Tibial nerve (tissue), 4 donors: ENCODE results near the gene GABPB1. TPM values are rescaled to one million over a fixed set of nuclear protein-coding genes. Genes with fewer than 3 reads are reported as not detected.

Experiments
- DNase-seq, 2 donors: peaks; one replicate each; pipeline ENCODE4 v3.0.0-alpha.2; 2019; ENCODE audit warnings: low spot score in 2 of 2
- H3K27ac ChIP-seq, 4 donors: fragments of 200-600 bp; sonication (generic) in 3 of 4; one replicate each; pipeline ENCODE4 v1.5.1; 2017 to 2019; ENCODE audit warnings: mild to moderate bottlenecking in 1 of 4
- H3K27me3 ChIP-seq, 2 donors: fragments of 200-600 bp; sonication (generic) in 1 of 2; one replicate each; pipeline versions ENCODE4 v1.5.1 to v1.6.0; 2017 to 2019
- H3K36me3 ChIP-seq, 3 donors: fragments of 200-600 bp; sonication (generic); one replicate each; pipeline ENCODE4 v1.5.1; 2018 to 2019
- H3K4me1 ChIP-seq, 4 donors: fragments of 200-600 bp; sonication (generic) in 3 of 4; one replicate each; pipeline ENCODE4 v1.5.1; 2017 to 2019
- H3K4me3 ChIP-seq, 4 donors: fragments of 200-600 bp; sonication (generic) in 3 of 4; one replicate each; pipeline ENCODE4 v1.5.1; 2017 to 2019; ENCODE audit warnings: mild to moderate bottlenecking in 1 of 4, moderate library complexity in 1 of 4
- H3K9me3 ChIP-seq, 4 donors: fragments of 200-600 bp; sonication (generic) in 3 of 4; one replicate each; pipeline ENCODE4 v1.5.1; 2017 to 2019
- EP300 ChIP-seq, 2 donors: sonication (generic); formaldehyde crosslinking; IDR thresholded peaks; one replicate each; pipeline ENCODE4 v1.6.1; 2017; ENCODE audit warnings: antibody characterized with exemption in 2 of 2, mild to moderate bottlenecking in 1 of 2
- POLR2A ChIP-seq, 2 donors: fragments of 450-650 bp; IDR thresholded peaks; one replicate each; pipeline ENCODE4 v1.6.1; 2017; ENCODE audit warnings: antibody characterized with exemption in 2 of 2, mild to moderate bottlenecking in 2 of 2, moderate library complexity in 2 of 2
- WGBS, 2 donors: methylation state at CpG; one replicate each; pipeline ENCODE4 v1.1.5; 2018; 5-methylcytosine and 5-hydroxymethylcytosine counted together
- total RNA-seq, 4 donors: library from RNA; depleted of rRNA; stranded (reverse); fragments of >200 nt; gene quantifications; one replicate each; pipeline ENCODE4 v1.1.0, GENCODE V29; 2016
- TF ChIP-seq, protein P1 (sequence below), 5 experiments: fragments of 200-600 bp in 3 of 5; fragments of 450-650 bp in 2 of 5; sonication (generic) in 3 of 5; IDR thresholded peaks; one replicate each; pipeline ENCODE4 v1.5.1; 2016 to 2019; ENCODE audit warnings: antibody characterized with exemption in 5 of 5, mild to moderate bottlenecking in 3 of 5, moderate library complexity in 2 of 5

GABPB1 gene
- total RNA-seq, 4 donors from 2014 or later = 13.3 to 22.2 (median 17.4) TPM

DNA sequence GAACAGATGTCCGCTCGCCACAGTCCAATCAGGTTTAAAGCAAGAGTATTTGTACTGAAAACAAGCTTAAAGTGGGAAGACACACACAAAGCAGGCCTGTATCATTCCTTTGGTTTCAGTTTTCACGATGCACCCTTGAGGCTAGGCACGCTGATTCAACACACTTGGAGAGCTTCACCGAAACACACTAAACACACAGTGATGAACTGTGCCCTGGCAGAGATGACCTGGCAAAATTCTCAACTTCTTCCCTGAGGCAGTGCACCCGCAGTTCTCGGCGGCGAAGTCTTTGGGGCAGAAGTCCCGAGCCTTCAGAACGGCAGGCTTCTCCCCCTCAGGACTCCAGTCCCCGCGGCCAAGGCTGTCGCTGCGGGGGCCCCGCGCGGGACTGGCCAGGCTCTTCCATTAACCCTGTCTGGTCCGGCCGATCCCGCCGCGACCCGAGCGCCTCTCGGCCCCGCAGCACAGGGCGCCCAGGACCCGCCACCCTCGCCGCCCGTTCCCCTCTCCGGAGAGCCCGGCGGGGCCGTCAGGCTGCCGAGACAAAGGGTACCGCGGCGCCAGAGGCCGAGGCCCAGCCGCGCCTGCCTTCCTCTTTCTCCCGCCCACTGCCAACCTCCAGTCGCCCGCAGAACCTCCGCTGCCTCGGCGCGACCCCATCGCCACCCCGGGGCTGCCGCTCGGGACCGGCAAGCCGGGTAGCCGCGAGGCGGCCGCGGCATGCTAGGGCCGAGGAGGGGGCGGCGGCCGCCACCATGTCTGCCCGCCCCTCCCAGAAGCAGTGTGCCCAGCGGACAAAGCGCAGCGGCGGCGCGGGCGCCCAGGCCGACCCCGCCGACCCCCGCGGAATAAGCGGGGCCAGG is 792 bp downstream of the GABPB1 start:
- Histone ChIP-seq H3K9me3 (no peaks in the 10 kb centered on the region), H3K36me3 (peaks cover 0 to 11% (median 0%) of the 10 kb centered on the region in 3 donors), H3K27me3 (no peaks in the 10 kb centered on the region), H3K4me1 (peaks cover 0 to 64% (median 35%) of the 10 kb centered on the region in 4 donors), H3K27ac (peak overlapping the region; percentile 96 to 100 (median 100)), H3K4me3 (peak overlapping the region; percentile 80 to 98 (median 88))
- peak; percentile 19 to 54 for DNase-seq
- WGBS, 2 donors = 0% methylated on average over 41 to 71 of the region's 79 CpGs
- peak in 1 of 2 donors; percentile 74 for TF ChIP-seq POLR2A (IDR thresholded peaks at IDR 0.05)
- TF ChIP-seq EP300 (IDR thresholded peaks at IDR 0.05) = peak in 1 of 2 donors; percentile 72
- TF ChIP-seq, protein P1, sequence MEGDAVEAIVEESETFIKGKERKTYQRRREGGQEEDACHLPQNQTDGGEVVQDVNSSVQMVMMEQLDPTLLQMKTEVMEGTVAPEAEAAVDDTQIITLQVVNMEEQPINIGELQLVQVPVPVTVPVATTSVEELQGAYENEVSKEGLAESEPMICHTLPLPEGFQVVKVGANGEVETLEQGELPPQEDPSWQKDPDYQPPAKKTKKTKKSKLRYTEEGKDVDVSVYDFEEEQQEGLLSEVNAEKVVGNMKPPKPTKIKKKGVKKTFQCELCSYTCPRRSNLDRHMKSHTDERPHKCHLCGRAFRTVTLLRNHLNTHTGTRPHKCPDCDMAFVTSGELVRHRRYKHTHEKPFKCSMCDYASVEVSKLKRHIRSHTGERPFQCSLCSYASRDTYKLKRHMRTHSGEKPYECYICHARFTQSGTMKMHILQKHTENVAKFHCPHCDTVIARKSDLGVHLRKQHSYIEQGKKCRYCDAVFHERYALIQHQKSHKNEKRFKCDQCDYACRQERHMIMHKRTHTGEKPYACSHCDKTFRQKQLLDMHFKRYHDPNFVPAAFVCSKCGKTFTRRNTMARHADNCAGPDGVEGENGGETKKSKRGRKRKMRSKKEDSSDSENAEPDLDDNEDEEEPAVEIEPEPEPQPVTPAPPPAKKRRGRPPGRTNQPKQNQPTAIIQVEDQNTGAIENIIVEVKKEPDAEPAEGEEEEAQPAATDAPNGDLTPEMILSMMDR (IDR thresholded peaks at IDR 0.05) = peak in 1 of 5 experiments; percentile 8

- DNase-seq = no peak
- TF ChIP-seq, protein P1 (IDR thresholded peaks at IDR 0.05) = no peak
- TF ChIP-seq POLR2A (IDR thresholded peaks at IDR 0.05) (no peak), EP300 (IDR thresholded peaks at IDR 0.05) (peak; percentile 68 to 73)
- no peaks in the 10 kb centered on the region for H3K9me3 ChIP-seq
- 0% methylated on average over 6 of the region's 6 CpGs for WGBS, 2 donors
- peaks cover 0 to 5% (median 0%) of the 10 kb centered on the region in 3 donors for H3K36me3 ChIP-seq
- H3K4me1 ChIP-seq = peaks cover 0 to 67% (median 38%) of the 10 kb centered on the region in 4 donors
- H3K27me3 ChIP-seq = no peaks in the 10 kb centered on the region
- peak overlapping the region; percentile 96 to 100 (median 100) for H3K27ac ChIP-seq
- peak overlapping the region; percentile 80 to 98 (median 88) for H3K4me3 ChIP-seq
These were observed 1.6 kb downstream of the GABPB1 start for GRCh38 chr15:50353251-50353974.

GRCh38 chr15:50350621-50351020 is 4.4 kb downstream of the GABPB1 start:
- Histone ChIP-seq H3K9me3 (no peaks in the 10 kb centered on the region), H3K27ac (peak overlapping the region in 3 of 4 donors; percentile 100), H3K36me3 (no peaks in the 10 kb centered on the region), H3K4me1 (peaks cover 0 to 61% (median 29%) of the 10 kb centered on the region in 4 donors), H3K27me3 (no peaks in the 10 kb centered on the region), H3K4me3 (no peak overlapping the region)
- no peak for TF ChIP-seq EP300 (IDR thresholded peaks at IDR 0.05)
- TF ChIP-seq, protein P1 (IDR thresholded peaks at IDR 0.05) = no peak
- TF ChIP-seq POLR2A (IDR thresholded peaks at IDR 0.05) = no peak
- DNase-seq = no peak
- WGBS, 2 donors = 73 to 81% methylated on average over 3 of the region's 3 CpGs

DNA sequence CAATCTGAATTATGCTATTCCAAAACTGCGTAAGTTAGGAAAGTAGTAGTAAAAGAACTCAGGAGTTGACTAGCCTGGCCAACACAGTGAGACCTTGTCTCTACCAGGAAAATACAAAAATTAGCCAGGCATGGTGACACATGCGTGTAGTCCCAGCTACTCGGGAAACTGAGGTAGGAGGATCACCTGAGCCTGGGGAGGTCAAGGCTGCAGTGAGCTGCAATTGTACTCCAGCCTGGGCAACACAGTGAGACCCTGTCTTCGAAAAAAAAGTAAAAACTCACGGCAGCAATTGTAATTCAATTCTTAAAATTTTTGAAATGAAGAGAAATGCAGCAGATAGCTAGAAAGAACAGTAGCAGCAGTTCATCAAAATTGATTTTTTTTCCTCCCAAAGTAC is 9.7 kb downstream of the GABPB1 start:
- TF ChIP-seq EP300 (IDR thresholded peaks at IDR 0.05) = no peak
- TF ChIP-seq, protein P1 (IDR thresholded peaks at IDR 0.05) = no peak
- TF ChIP-seq POLR2A (IDR thresholded peaks at IDR 0.05) = no peak
- Histone ChIP-seq H3K36me3 (no peaks in the 10 kb centered on the region), H3K27me3 (no peaks in the 10 kb centered on the region), H3K27ac (no peak overlapping the region), H3K4me3 (no peak overlapping the region), H3K9me3 (no peaks in the 10 kb centered on the region), H3K4me1 (peaks cover 0 to 30% (median 9%) of the 10 kb centered on the region in 4 donors)
- no peak for DNase-seq
- 90 to 92% methylated on average over 5 of the region's 5 CpGs for WGBS, 2 donors
